HuH-7.5 (cell line): Measurements from ENCODE around the gene LRP3.
"Not testable (repeated sequence)": the region's sequence is repeated elsewhere in the genome, so short reads cannot be mapped to it uniquely, and the experiment has no call there.

Experiments
- DNase-seq: peaks from one replicate; pipeline ENCODE4 v3.0.0; 2011; ENCODE audit warnings: low spot score

LRP3 gene

GRCh38 chr19:33202546-33203507 is 8.7 kb downstream of the LRP3 start:
- peak; percentile 12 for DNase-seq

GRCh38 chr19:33203529-33203928 is 9.4 kb downstream of the LRP3 start:
- peak; percentile 12 for DNase-seq

GRCh38 chr19:33204136-33204973 is 10.2 kb downstream of the LRP3 start:
- no peak for DNase-seq

- no peak for DNase-seq
These were observed 11.0 kb downstream of the LRP3 start for GRCh38 chr19:33205110-33205509.

- no peak for DNase-seq
These were observed 11.6 kb downstream of the LRP3 start for GRCh38 chr19:33205531-33206260.

GRCh38 chr19:33206261-33207039 is 12.3 kb downstream of the LRP3 start:
- peak; percentile 38 for DNase-seq

GRCh38 chr19:33207040-33207620 is 13.0 kb downstream of the LRP3 start:
- DNase-seq = no peak

GRCh38 chr19:33207903-33208302 is 13.8 kb downstream of the LRP3 start:
- no peak for DNase-seq

GRCh38 chr19:33208371-33208895 is 14.3 kb downstream of the LRP3 start:
- no peak for DNase-seq

- DNase-seq = no peak
These were observed 15.0 kb downstream of the LRP3 start for GRCh38 chr19:33208904-33209849.

GRCh38 chr19:33209850-33210230 is 15.7 kb downstream of the LRP3 start:
- DNase-seq = not testable (repeated sequence)

GRCh38 chr19:33210266-33210940 is 16.3 kb downstream of the LRP3 start:
- DNase-seq = no peak

- DNase-seq = no peak
These were observed 17.8 kb downstream of the LRP3 start for GRCh38 chr19:33211794-33212435.

GRCh38 chr19:33212436-33213172 is 18.5 kb downstream of the LRP3 start:
- DNase-seq = no peak

- peak; percentile 78 for DNase-seq
These were observed 20.5 kb downstream of the LRP3 start for GRCh38 chr19:33214596-33214995.

- no peak for DNase-seq
These were observed 21.5 kb downstream of the LRP3 start for GRCh38 chr19:33215438-33216197.
